Neuronal stem cell (in vitro differentiated cells): ENCODE data around the gene GALNT15.

Source experiments
- DNase-seq: peaks from one replicate; pipeline ENCODE4 v3.0.0-alpha.2; 2013; ENCODE audit warnings: low spot score
- H2AFZ ChIP-seq: one replicate; pipeline ENCODE4 v1.6.1; 2013; ENCODE audit warnings: mild to moderate bottlenecking, low read length, inconsistent platforms
- H2AK5ac ChIP-seq: 2 replicates; pipeline ENCODE4 v1.6.1; 2013; ENCODE audit warnings: low read depth, mild to moderate bottlenecking, inconsistent platforms, low read length, moderate library complexity, mixed read lengths
- H2BK120ac ChIP-seq: 2 replicates; pipeline ENCODE4 v1.6.1; 2013; ENCODE audit warnings: low read depth, mild to moderate bottlenecking, inconsistent platforms, low read length, moderate library complexity, mixed read lengths
- H2BK12ac ChIP-seq: one replicate; pipeline ENCODE4 v1.6.1; 2013; ENCODE audit warnings: low read length, inconsistent platforms
- H2BK15ac ChIP-seq: 2 replicates; pipeline ENCODE4 v1.6.1; 2013; ENCODE audit warnings: mild to moderate bottlenecking, low read length, inconsistent platforms, mixed read lengths
- H2BK5ac ChIP-seq: one replicate; pipeline ENCODE4 v1.6.1; 2013; ENCODE audit warnings: inconsistent platforms, mild to moderate bottlenecking, low read length, moderate library complexity
- H3K14ac ChIP-seq: one replicate; pipeline ENCODE4 v1.6.1; 2013; ENCODE audit warnings: low read length, inconsistent platforms
- H3K18ac ChIP-seq: 2 replicates; pipeline ENCODE4 v1.6.1; 2013; ENCODE audit warnings: low read length, inconsistent platforms
- H3K23ac ChIP-seq: 2 replicates; pipeline ENCODE4 v1.6.1; 2013; ENCODE audit warnings: low read depth, mild to moderate bottlenecking, mixed read lengths, low read length, inconsistent platforms; ENCODE audit not compliant: poor library complexity
- H3K27ac ChIP-seq: replicated peaks from 3 replicates; pipeline ENCODE4 v1.5.1; 2013; ENCODE audit warnings: low read length, inconsistent platforms
- H3K27me3 ChIP-seq, 3 experiments: 2 replicates each; pipeline ENCODE4 v1.6.1; 2013; ENCODE audit warnings: low read length in 3 of 3, mild to moderate bottlenecking in 2 of 3, inconsistent platforms in 1 of 3, low read depth in 1 of 3, mixed read lengths in 1 of 3, moderate library complexity in 1 of 3; ENCODE audit not compliant: control insufficient read depth in 3 of 3, insufficient read depth in 3 of 3
- H3K36me3 ChIP-seq, 2 donors: replicated peaks in 1 of 2; 2 replicates each; pipeline ENCODE4 v1.6.1; 2013; ENCODE audit warnings: low read length in 2 of 2; ENCODE audit not compliant: control insufficient read depth in 2 of 2, insufficient read depth in 2 of 2
- H3K4ac ChIP-seq: 2 replicates; pipeline ENCODE4 v1.6.1; 2013; ENCODE audit warnings: inconsistent platforms, mild to moderate bottlenecking, low read length, moderate library complexity
- H3K4me1 ChIP-seq, 2 donors: 1 replicate in 1 of 2; 2 replicates in 1 of 2; pipeline ENCODE4 v1.6.1; 2013; ENCODE audit warnings: low read length in 2 of 2, low read depth in 1 of 2; ENCODE audit not compliant: control insufficient read depth in 2 of 2, insufficient read depth in 1 of 2
- H3K4me2 ChIP-seq: one replicate; pipeline ENCODE4 v1.6.1; 2013; ENCODE audit warnings: mild to moderate bottlenecking, low read length, inconsistent platforms; ENCODE audit not compliant: insufficient read depth, poor library complexity, severe bottlenecking
- H3K4me3 ChIP-seq, 2 donors: 2 replicates each; pipeline ENCODE4 v1.5.1; 2013; ENCODE audit warnings: low read length in 2 of 2, mild to moderate bottlenecking in 2 of 2, inconsistent platforms in 1 of 2, moderate library complexity in 1 of 2
- H3K79me1 ChIP-seq: one replicate; pipeline ENCODE4 v1.6.1; 2013; ENCODE audit warnings: low read depth, mild to moderate bottlenecking, inconsistent platforms, low read length, moderate library complexity
- H3K9ac ChIP-seq: one replicate; pipeline ENCODE4 v1.6.1; 2013; ENCODE audit warnings: mild to moderate bottlenecking, low read depth, low read length, inconsistent platforms; ENCODE audit not compliant: poor library complexity
- H3K9me3 ChIP-seq, 2 donors: replicated peaks in 1 of 2; 2 replicates each; pipeline versions ENCODE3 to v1.6.1; 2013; ENCODE audit warnings: low read length in 2 of 2, mild to moderate bottlenecking in 2 of 2, inconsistent platforms in 1 of 2, low read depth in 1 of 2, mixed read lengths in 1 of 2, moderate library complexity in 1 of 2; ENCODE audit not compliant: control insufficient read depth in 2 of 2, insufficient read depth in 1 of 2
- H4K8ac ChIP-seq: one replicate; pipeline ENCODE4 v1.6.1; 2013; ENCODE audit warnings: low read depth, mild to moderate bottlenecking, inconsistent platforms, low read length, moderate library complexity
- H4K91ac ChIP-seq: one replicate; pipeline ENCODE4 v1.6.1; 2013; ENCODE audit warnings: low read length, low read depth, mild to moderate bottlenecking, inconsistent platforms; ENCODE audit not compliant: poor library complexity
- WGBS, 2 donors: extraction: QIAGEN DNeasy Blood & Tissue Kit; methylation state at CpG; one replicate each; pipeline ENCODE4 v1.1.7; 2013; ENCODE audit warnings: missing lambda C conversion rate in 2 of 2, mixed read lengths in 1 of 2; ENCODE audit not compliant: insufficient read length in 2 of 2, insufficient replicate concordance in 1 of 2; ENCODE audit errors: extremely low coverage in 2 of 2; 5-methylcytosine and 5-hydroxymethylcytosine counted together

GALNT15 gene

DNA sequence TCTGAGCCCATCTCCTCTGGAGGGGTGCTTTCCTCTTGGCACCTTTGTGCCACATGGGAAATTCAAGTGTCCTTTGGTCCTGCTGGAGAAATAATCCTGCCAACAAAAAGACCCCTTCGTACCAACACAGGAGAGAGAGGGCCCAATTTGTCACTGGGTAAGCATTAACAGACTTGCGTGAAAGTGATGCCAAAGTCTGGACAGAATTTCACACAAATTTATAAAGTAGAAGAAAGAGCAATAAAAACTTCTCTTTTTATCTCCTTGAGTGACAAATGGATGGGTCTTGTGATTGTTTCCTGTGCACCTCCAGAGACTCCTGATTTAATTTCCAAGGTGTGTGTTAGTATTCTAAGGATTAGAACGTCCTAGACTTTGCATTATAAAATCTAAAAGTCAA is 75.4 kb downstream of the GALNT15 start:
- H2BK5ac ChIP-seq = no peak overlapping the region
- no peak overlapping the region for H2AFZ ChIP-seq
- no peak overlapping the region for H3K4ac ChIP-seq
- no peak overlapping the region for H4K8ac ChIP-seq
- no peak overlapping the region for H2BK120ac ChIP-seq
- no peaks in the 10 kb centered on the region for H3K27me3 ChIP-seq
- H3K4me1 ChIP-seq = no peaks in the 10 kb centered on the region
- H3K9me3 ChIP-seq = no peaks in the 10 kb centered on the region
- H4K91ac ChIP-seq = no peak overlapping the region
- H3K27ac ChIP-seq = no peak overlapping the region
- H3K18ac ChIP-seq = no peak overlapping the region
- H3K4me2 ChIP-seq = no peak overlapping the region
- H3K4me3 ChIP-seq = no peak overlapping the region
- DNase-seq = no peak
- no peak overlapping the region for H2BK15ac ChIP-seq
- H3K79me1 ChIP-seq = no peaks in the 10 kb centered on the region
- no peaks in the 10 kb centered on the region for H3K36me3 ChIP-seq
- H3K23ac ChIP-seq = no peak overlapping the region
- H2BK12ac ChIP-seq = no peak overlapping the region
- no peak overlapping the region for H2AK5ac ChIP-seq
- no CpG with 5 or more reads among the region's 3 CpGs for WGBS, 2 donors
- H3K14ac ChIP-seq = no peak overlapping the region
- no peak overlapping the region for H3K9ac ChIP-seq

DNA sequence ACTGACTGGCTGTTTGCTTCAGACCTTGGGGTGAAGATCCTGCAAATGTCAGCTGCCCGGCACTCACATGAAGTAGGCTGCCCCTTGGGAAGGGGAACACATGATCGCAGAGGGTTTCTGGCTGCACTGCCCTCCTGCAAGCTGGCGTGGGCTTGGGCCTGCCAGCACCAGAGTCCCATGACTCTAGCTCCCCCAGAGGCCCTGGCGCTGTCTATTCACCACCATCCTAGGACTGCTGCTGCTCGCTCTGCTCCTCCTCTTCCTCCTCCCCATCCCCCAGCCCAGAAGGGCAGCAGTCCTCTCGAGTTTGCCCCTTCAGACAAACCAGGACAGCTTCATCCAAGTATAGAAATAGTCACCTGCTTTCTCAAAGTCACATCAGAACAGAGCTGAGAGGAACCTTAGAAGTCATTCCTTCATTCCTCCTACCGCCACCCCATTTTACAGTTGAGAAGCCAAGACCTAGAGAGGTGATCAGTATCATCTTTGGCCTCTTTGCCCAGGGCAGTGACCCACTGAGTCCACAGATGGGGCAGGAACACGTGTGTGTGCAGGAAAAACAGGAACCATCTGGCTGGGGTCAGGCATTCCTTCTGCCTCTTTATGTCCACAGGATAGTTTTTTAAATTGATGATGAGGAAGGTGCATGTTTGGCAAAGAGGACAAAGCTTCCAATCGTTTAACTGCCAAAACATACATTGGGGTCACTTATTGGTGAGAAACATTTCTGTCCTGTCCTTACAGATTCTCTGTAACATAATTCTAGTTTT is 77.0 kb downstream of the GALNT15 start:
- Histone ChIP-seq H3K27me3 (no peaks in the 10 kb centered on the region), H2BK15ac (no peak overlapping the region), H3K27ac (no peak overlapping the region), H3K23ac (peak overlapping the region; percentile 40), H2BK5ac (no peak overlapping the region), H4K91ac (no peak overlapping the region), H3K9me3 (no peaks in the 10 kb centered on the region), H3K79me1 (no peaks in the 10 kb centered on the region), H2BK12ac (no peak overlapping the region), H3K9ac (peak overlapping the region; percentile 15), H2AFZ (no peak overlapping the region), H4K8ac (no peak overlapping the region), H3K18ac (no peak overlapping the region), H2BK120ac (no peak overlapping the region), H3K36me3 (no peaks in the 10 kb centered on the region), H3K4me2 (no peak overlapping the region), H3K4ac (no peak overlapping the region), H3K4me3 (no peak overlapping the region), H3K4me1 (no peaks in the 10 kb centered on the region), H3K14ac (no peak overlapping the region), H2AK5ac (no peak overlapping the region)
- DNase-seq = no peak
- no CpG with 5 or more reads among the region's 9 CpGs for WGBS, 2 donors

DNA sequence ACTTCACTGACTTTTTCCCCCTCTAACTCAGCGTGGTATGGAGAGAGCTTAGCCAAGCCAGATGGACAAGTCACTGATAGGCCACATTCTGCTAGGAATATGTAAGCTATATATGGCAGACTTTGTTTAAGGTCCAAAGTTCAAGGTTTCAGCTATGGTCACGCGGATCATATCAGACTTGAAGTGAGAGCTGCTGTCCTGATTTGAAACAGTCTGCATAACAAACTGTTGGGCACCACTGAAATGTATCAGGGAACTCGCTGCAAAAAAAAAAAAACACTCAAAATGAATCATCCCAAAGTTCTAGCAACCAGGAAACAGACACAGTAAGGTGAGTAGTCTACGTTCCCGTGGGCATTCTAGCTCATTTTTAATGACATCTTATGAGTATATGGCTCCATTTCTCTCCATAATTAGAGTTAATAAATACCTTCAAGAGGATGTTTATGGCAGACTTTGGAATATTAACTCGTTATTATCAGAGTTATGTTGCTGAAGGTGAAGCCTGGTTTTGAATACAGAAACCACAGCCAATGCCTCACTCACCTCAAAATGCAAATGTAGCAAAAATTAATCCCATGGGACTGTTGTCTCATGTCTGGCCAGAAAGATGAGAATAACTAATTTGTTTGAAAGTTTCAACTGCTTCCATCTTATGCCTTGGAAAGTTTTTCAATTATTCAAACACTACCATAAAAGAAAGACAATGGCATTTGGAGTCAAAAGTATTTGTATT is 77.9 kb downstream of the GALNT15 start:
- no CpG with 5 or more reads among the region's 7 CpGs for WGBS, 2 donors
- Histone ChIP-seq H3K9ac (no peak overlapping the region), H3K79me1 (no peaks in the 10 kb centered on the region), H3K14ac (no peak overlapping the region), H2AK5ac (no peak overlapping the region), H3K23ac (no peak overlapping the region), H3K9me3 (no peaks in the 10 kb centered on the region), H2BK5ac (no peak overlapping the region), H3K4me2 (no peak overlapping the region), H4K8ac (no peak overlapping the region), H3K4me1 (no peaks in the 10 kb centered on the region), H2AFZ (no peak overlapping the region), H2BK120ac (no peak overlapping the region), H3K27ac (no peak overlapping the region), H3K18ac (no peak overlapping the region), H3K36me3 (no peaks in the 10 kb centered on the region), H2BK12ac (no peak overlapping the region), H3K27me3 (no peaks in the 10 kb centered on the region), H2BK15ac (no peak overlapping the region), H3K4me3 (no peak overlapping the region), H4K91ac (no peak overlapping the region), H3K4ac (no peak overlapping the region)
- DNase-seq = no peak

DNA sequence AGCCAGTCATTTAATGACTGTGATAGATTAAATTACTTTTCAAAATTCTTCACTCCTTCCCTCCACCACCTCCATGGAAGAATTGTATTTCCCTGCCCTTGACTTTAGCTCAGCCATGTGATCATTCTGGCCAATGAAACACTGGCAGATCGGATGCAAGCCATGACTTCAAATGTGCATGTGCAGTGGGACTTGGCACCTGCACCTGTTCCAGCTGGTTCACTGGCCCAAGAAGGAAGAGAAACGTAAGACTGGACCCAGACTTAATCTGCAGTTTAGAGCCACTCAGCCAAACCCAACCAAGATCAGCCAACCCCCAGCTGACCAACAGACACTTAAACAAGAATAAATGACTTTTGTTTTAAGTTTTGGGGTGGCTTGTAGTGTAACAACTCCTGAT is 78.5 kb downstream of the GALNT15 start:
- no peak overlapping the region for H4K91ac ChIP-seq
- H3K9me3 ChIP-seq = no peaks in the 10 kb centered on the region
- H2BK120ac ChIP-seq = no peak overlapping the region
- H3K14ac ChIP-seq = no peak overlapping the region
- H4K8ac ChIP-seq = no peak overlapping the region
- no peak overlapping the region for H3K4ac ChIP-seq
- no peak overlapping the region for H3K4me2 ChIP-seq
- H3K4me3 ChIP-seq = no peak overlapping the region
- no peak overlapping the region for H3K18ac ChIP-seq
- H2BK5ac ChIP-seq = no peak overlapping the region
- H2AFZ ChIP-seq = no peak overlapping the region
- H3K36me3 ChIP-seq = peaks cover 0 to 1% of the 10 kb centered on the region in 2 donors
- H3K27ac ChIP-seq = no peak overlapping the region
- no peak overlapping the region for H3K9ac ChIP-seq
- H2AK5ac ChIP-seq = no peak overlapping the region
- DNase-seq = no peak
- H3K79me1 ChIP-seq = no peaks in the 10 kb centered on the region
- no peak overlapping the region for H2BK12ac ChIP-seq
- H3K4me1 ChIP-seq = no peaks in the 10 kb centered on the region
- no CpG with 5 or more reads among the region's 2 CpGs for WGBS, 2 donors
- H3K27me3 ChIP-seq = no peaks in the 10 kb centered on the region
- H3K23ac ChIP-seq = no peak overlapping the region
- no peak overlapping the region for H2BK15ac ChIP-seq
